Middle frontal gyrus (tissue), 1 donor: ENCODE data around the gene ARHGAP4.

Experiments
- DNase-seq: peaks from one replicate; pipeline ENCODE4 v3.0.0-alpha.2; 2015; ENCODE audit warnings: low spot score; ENCODE audit errors: extremely low spot score

Gene ARHGAP4

DNA sequence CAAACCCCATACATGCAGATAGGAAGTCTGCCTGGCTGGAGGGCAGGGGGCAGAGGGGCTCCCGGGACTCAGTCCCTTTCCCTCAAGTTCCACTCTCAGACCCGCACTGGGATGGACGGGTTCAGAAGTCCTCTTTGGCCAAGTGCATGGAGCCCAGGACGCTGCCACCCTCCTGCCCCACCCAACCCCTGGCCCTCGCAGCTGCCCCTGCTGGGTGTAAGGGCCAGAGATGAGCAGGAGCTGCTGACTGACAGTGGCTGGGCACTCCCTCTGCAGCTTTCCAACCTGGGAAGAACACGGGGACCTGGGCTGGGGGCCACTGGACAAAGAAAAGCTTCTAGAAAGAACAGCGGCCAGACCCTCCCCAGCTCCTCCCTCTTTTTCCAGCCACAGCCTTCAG is 43.5 kb downstream of the ARHGAP4 start:
- DNase-seq, result no peak

- DNase-seq, result no peak
Measured at GRCh38 chrX:153882086-153882498, 44.0 kb downstream of the ARHGAP4 start.

GRCh38 chrX:153881281-153881680 is 44.8 kb downstream of the ARHGAP4 start:
- DNase-seq, result no peak

DNA sequence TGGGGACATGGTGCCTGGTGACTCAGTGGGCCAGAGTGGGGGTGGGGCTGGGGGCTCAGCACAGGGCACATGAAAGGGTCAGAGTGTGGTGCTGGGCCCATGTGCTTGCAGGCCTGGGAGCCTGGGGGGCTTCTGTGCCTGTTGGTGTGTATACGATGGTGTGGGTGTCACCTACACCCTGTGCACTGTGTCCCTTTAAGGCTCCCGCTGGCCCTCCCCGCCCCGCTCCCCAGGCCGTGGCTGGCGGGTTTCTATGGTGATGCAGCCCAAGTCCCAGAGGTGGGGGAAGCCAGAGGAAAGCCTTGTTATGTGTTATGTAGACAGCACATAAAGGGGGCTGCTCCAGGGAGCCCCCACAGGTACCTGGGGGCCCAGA is 45.6 kb downstream of the ARHGAP4 start:
- DNase-seq, result no peak

DNA sequence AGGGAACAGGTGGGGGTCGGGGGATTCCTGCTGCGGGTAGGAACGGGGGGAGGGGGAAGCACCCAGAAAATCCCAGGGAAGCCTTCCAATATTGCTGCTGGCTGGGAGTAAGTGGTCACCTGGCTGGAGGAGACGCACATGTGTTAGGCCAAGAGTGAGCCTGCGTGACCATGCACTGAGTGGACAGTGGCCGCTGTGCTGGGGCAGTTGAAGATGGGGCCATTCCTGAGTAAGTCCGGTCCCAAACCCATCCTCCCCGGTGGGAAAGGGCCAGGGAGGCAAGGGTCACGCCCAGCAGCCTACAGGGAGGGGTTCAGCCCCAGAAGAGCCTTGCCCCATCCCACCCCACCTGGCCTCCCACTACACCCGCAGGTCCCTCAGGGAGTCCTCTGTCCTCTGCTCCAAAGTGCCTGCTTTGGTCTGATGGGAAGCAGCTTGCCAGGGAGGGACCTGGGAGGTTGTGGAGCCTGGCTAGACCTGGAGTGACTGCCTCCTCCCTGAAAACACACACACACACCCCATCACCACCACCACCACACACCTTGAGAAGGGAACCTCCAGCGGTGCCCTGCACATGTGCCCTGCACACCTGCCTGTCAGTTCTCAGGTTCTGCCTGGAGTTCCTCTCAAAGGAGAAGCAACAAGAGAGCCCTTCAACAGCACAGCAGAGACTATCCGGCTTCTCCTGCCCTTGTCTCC is 46.2 kb downstream of the ARHGAP4 start:
- DNase-seq, result no peak

DNA sequence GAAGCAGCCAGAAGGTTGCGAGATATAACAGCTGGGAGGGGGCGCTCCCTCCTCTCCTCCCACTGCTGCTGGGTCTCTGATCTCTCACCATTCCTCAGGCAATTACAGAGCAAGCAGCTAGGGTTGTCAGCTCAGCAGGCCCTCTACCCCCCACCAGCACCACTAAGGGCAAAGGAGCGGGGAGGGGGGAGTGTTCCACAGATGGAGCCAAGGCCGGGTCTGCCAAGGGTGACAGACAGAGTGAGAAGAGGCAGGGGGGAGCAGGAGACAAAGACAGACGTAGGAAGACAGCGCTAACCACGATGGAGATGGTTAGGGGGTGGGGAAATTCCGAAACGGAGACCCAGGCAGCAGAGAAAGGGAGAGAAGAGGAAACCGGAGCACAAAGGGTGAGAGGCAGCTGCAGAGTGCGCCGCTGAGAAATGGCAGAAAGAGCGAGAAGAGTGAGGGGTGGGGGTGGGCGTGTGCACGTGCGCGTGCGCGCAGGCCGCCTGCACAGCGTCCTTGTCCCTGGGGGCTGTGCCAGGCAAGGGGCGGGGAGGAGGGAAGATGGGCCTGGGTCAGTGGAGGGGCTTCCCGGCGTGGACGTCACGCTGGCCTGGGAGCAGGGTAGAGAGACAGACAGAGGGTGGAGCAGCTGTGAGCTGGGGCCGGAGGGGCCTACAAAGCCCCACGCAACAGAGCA is 47.0 kb downstream of the ARHGAP4 start:
- DNase-seq, result no peak

DNA sequence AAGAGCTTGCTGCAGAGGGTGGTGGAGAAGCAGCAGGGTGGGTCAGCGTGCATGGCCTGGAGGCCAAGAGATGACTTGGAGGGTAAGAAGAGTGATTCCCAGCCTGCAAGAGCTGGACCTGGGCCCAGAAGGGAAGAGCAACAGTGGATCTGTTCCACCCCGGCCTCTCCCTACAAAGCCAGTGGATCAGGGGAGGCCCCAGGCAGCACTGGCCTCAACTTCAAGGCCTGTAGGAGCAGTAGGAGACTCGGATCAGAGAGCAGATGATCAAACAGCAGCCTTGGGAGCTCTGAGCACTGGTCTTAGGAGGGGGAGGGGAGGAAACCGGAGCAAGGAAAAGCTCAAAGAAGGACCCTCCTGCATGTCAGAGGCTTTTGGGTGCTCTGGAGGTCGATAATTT is 47.7 kb downstream of the ARHGAP4 start:
- no peak for DNase-seq

GRCh38 chrX:153877571-153878261 is 48.3 kb downstream of the ARHGAP4 start:
- no peak for DNase-seq

DNA sequence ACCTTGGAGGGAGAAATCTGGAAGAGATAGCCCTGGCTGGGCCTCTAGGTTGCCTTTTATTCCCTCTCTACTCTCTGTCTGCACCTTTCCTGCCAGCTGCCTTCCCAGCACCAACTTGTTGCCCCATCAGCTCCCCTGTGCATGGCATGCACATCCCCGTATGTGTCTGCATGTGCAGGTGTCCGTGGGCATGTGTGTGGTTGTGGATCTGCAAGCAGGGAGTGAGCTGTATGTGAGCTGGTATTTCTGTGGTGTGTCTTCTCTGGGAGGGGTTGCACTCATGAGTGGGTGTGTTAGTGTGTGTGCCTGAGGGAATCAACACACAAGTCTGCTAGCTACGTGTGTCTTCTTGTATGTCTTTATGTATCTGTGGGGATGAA is 50.0 kb downstream of the ARHGAP4 start:
- no peak for DNase-seq

- no peak for DNase-seq
Measured at GRCh38 chrX:153875391-153876111, 50.5 kb downstream of the ARHGAP4 start.

- DNase-seq, result no peak
Measured at GRCh38 chrX:153874366-153875125, 51.5 kb downstream of the ARHGAP4 start.

DNA sequence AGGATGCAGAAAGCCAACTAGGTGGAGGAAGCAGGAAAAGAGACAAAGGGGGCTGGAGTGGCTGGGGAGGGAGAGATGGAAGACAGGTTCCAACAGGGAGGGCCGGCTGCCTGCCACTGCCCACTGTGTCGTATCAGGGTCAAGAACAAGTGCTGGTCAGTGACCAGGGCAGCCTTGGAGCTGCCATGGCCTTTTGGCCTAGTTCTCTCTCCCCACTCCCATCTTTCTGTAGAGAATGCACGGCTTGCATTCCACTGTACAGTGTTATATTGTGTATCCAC is 52.0 kb downstream of the ARHGAP4 start:
- DNase-seq, result no peak

DNA sequence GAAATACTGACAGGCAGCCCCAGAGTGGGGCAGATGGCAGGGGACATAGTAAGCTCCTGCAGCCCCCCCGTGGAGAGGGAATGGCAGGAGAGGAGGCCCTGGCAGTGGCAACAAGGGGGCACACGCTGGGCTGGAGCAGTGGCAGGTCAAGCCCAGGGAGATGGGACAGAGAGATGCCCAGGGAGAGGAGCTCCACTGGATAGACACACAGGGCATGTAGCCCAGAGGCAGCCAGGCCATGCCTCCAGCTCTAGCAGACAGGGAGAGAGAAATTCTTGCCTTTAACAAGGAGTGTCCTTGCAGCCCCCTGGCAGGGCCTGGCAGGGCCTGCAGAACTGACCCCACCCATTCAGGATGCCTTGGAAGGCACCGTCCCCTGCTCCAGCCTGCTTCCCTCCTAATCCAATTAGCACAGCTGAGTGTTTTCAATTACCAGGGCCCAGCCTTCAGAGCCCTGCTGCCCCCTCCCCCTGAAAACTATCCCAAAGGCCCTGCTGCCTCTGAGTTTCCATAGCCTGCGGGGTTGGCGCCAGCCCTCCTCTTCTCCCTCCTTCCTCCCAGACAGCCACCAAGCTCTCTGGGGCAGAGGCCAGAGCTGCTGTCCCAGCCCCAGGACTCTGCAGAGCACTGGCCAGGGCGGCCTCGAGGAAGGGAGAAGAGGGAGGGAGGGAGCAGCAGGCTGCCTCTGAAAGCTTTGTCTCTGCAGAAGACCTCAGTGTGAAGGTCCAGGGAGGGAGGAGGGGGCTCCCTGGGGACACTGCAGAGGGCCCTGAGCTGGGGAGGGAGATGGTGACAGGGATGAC is 52.6 kb downstream of the ARHGAP4 start:
- DNase-seq, result no peak

GRCh38 chrX:153871946-153872878 is 53.9 kb downstream of the ARHGAP4 start:
- DNase-seq, result no peak

DNA sequence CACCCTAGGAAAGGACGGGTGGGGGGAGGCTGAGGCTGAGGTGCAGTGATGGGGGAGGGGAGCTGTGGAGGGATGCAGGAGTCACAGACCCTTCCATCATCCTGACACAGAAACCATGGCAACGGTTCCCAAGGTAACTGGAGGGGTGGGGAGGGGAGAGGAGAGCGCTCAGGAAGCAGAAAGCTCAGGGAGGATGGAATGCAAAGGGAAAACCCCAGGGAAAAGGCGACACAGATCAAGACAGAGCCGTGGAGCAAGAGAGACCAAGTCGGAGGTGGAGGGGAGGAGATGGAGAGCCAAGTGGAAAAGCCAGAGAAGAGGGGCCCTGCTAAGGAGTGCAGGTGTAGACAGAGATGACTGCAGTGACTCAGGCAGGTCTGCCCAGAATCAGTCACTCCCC is 54.6 kb downstream of the ARHGAP4 start:
- no peak for DNase-seq

GRCh38 chrX:153870791-153871360 is 55.2 kb downstream of the ARHGAP4 start:
- DNase-seq, result no peak

- DNase-seq, result no peak
Measured at GRCh38 chrX:153870288-153870690, 55.8 kb downstream of the ARHGAP4 start.

DNA sequence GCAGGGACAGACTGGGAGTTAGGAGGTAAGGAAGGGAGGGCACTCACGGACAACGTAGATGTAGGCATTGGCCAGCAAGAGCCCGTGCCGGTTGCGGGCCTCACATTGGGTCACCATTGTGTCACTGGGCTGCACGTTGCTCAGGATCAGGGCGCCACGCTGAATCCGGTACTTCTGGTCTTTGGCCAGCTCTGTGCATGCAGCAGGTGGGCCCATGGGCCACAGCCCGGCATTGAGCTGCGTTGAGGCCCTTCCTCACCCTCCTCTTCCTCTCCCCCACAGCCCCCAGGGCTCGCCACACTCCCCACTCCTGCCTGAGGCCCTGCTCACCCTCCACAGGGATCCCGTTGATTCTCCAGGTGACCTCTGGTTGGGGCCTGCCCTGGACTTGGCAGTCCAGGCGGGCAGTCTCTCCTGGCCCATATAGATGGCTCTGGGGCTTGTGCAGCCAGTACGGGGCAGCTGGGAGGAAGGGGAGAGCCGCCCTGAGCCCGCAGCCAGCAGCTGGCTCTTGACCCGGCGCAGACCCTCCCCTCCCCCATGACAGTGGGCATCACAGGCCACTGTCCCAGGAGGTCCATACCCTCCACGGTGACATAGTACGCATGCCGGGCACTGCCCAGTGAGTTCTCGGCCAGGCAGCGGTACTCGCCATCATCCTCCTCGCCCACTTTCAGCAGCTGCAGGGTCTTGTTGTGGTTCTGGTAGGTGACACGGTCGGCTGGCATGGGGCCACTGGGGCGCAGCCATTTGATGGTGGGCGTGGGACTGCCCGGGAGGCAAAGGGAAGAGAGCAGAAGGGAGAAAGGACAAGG is 56.4 kb downstream of the ARHGAP4 start:
- DNase-seq, result no peak
